H9 (cell line): ENCODE results near the gene RNF130. TPM values are rescaled to one million over a fixed set of nuclear protein-coding genes. Genes with fewer than 3 reads are reported as not detected.

Source experiments
- DNase-seq: peaks from one replicate; pipeline ENCODE4 v3.0.0-alpha.2; 2017
- H2AFZ ChIP-seq: one replicate; pipeline ENCODE4 v1.6.1; 2013; ENCODE audit warnings: mild to moderate bottlenecking, low read length, control low read depth, moderate library complexity
- H2AK5ac ChIP-seq: 2 replicates; pipeline ENCODE4 v1.6.1; 2013; ENCODE audit warnings: low read length, control low read depth, mixed read lengths; ENCODE audit not compliant: insufficient read length
- H2BK120ac ChIP-seq: one replicate; pipeline ENCODE4 v1.6.1; 2013; ENCODE audit warnings: low read depth, mild to moderate bottlenecking, low read length, control low read depth, inconsistent platforms; ENCODE audit not compliant: poor library complexity, severe bottlenecking
- H2BK12ac ChIP-seq: 2 replicates; pipeline ENCODE4 v1.6.1; 2013; ENCODE audit warnings: low read length, control low read depth, mixed read lengths, low read depth; ENCODE audit not compliant: insufficient read length
- H2BK15ac ChIP-seq: 2 replicates; pipeline ENCODE4 v1.6.1; 2013; ENCODE audit warnings: low read depth, low read length, control low read depth
- H2BK20ac ChIP-seq: one replicate; pipeline ENCODE4 v1.6.1; 2013; ENCODE audit warnings: low read depth, mild to moderate bottlenecking, low read length, control low read depth, inconsistent platforms; ENCODE audit not compliant: poor library complexity, severe bottlenecking
- H2BK5ac ChIP-seq: 2 replicates; pipeline ENCODE4 v1.6.1; 2013; ENCODE audit warnings: low read length, control low read depth, mixed read lengths; ENCODE audit not compliant: insufficient read length
- H3K14ac ChIP-seq: 2 replicates; pipeline ENCODE4 v1.6.1; 2013; ENCODE audit warnings: low read length, control low read depth; ENCODE audit not compliant: insufficient read depth
- H3K18ac ChIP-seq: 2 replicates; pipeline ENCODE4 v1.6.1; 2013; ENCODE audit warnings: low read depth, mild to moderate bottlenecking, mixed read lengths, low read length, control low read depth; ENCODE audit not compliant: insufficient read length
- H3K23ac ChIP-seq: 2 replicates; pipeline ENCODE4 v1.6.1; 2013; ENCODE audit warnings: low read length, control low read depth, mixed read lengths, low read depth; ENCODE audit not compliant: insufficient read length
- H3K23me2 ChIP-seq: 2 replicates; pipeline ENCODE4 v1.6.1; 2013; ENCODE audit warnings: low read depth, mild to moderate bottlenecking, mixed read lengths, low read length, control low read depth; ENCODE audit not compliant: insufficient read length, poor library complexity, severe bottlenecking
- H3K27ac ChIP-seq: 2 replicates; pipeline ENCODE4 v1.5.1; 2013; ENCODE audit warnings: low read length, control low read depth, mixed read lengths, low read depth; ENCODE audit not compliant: insufficient read length
- H3K27me3 ChIP-seq: 2 replicates; pipeline ENCODE4 v1.6.1; 2013; ENCODE audit warnings: low read length, control low read depth, inconsistent platforms; ENCODE audit not compliant: insufficient read depth
- H3K4ac ChIP-seq: 2 replicates; pipeline ENCODE4 v1.6.1; 2013; ENCODE audit warnings: low read depth, mild to moderate bottlenecking, control low read depth, inconsistent platforms, low read length, moderate library complexity
- H3K4me1 ChIP-seq: 2 replicates; pipeline ENCODE4 v1.6.1; 2013; ENCODE audit warnings: low read length, control low read depth, inconsistent platforms; ENCODE audit not compliant: insufficient read depth
- H3K4me2 ChIP-seq: 2 replicates; pipeline ENCODE4 v1.6.1; 2013; ENCODE audit warnings: low read length, control low read depth, mixed read lengths; ENCODE audit not compliant: insufficient read length, insufficient read depth
- H3K56ac ChIP-seq: 2 replicates; pipeline ENCODE4 v1.6.1; 2013; ENCODE audit warnings: low read depth, mild to moderate bottlenecking, mixed read lengths, low read length, control low read depth; ENCODE audit not compliant: insufficient read length
- H3K79me1 ChIP-seq: 2 replicates; pipeline ENCODE4 v1.6.1; 2013; ENCODE audit warnings: low read depth, mild to moderate bottlenecking, moderate library complexity, low read length, control low read depth, inconsistent platforms; ENCODE audit not compliant: insufficient read depth, poor library complexity, severe bottlenecking
- H3K79me2 ChIP-seq: 2 replicates; pipeline ENCODE4 v1.6.1; 2013; ENCODE audit warnings: low read length, control low read depth, inconsistent platforms; ENCODE audit not compliant: insufficient read depth
- H3K9ac ChIP-seq: 2 replicates; pipeline ENCODE4 v1.6.1; 2013; ENCODE audit warnings: low read length, control low read depth, mixed read lengths; ENCODE audit not compliant: insufficient read length; ENCODE audit errors: extremely low read depth
- H3K9me3 ChIP-seq: one replicate; pipeline ENCODE4 v1.6.1; 2013; ENCODE audit warnings: low read depth, low read length, inconsistent platforms; ENCODE audit not compliant: control insufficient read depth
- H3T11ph ChIP-seq: one replicate; pipeline ENCODE4 v1.6.1; 2013; ENCODE audit warnings: mild to moderate bottlenecking, low read length, control low read depth, inconsistent platforms
- H4K20me1 ChIP-seq: one replicate; pipeline ENCODE4 v1.6.1; 2013; ENCODE audit not compliant: control insufficient read depth, insufficient read length, insufficient read depth
- H4K5ac ChIP-seq: 2 replicates; pipeline ENCODE4 v1.6.1; 2013; ENCODE audit warnings: low read depth, mild to moderate bottlenecking, mixed read lengths, low read length, control low read depth; ENCODE audit not compliant: insufficient read length
- H4K8ac ChIP-seq: replicated peaks from 2 replicates; pipeline ENCODE4 v1.6.1; 2013; ENCODE audit warnings: low read length, control low read depth, mixed read lengths, low read depth; ENCODE audit not compliant: insufficient read length
- H4K91ac ChIP-seq: 2 replicates; pipeline ENCODE4 v1.6.1; 2013; ENCODE audit warnings: low read depth, mild to moderate bottlenecking, moderate library complexity, mixed read lengths, low read length, control low read depth; ENCODE audit not compliant: insufficient read length
- H3K27ac Mint-ChIP-seq, 3 experiments: 2 replicates in 2 of 3; 3 replicates in 1 of 3; pipeline ENCODE4 v1.8.0; 2020 to 2021; ENCODE audit warnings: mixed read lengths in 3 of 3, mild to moderate bottlenecking in 1 of 3, moderate library complexity in 1 of 3
- H3K27me3 Mint-ChIP-seq: 2 replicates; pipeline ENCODE4 v1.8.0; 2021; ENCODE audit warnings: low read depth, mild to moderate bottlenecking, moderate library complexity, mixed read lengths
- H3K36me3 Mint-ChIP-seq, 3 experiments: 2 replicates in 2 of 3; 3 replicates in 1 of 3; pipeline ENCODE4 v1.8.0; 2020 to 2021; ENCODE audit warnings: low read depth in 3 of 3, mixed read lengths in 3 of 3; ENCODE audit not compliant: insufficient read depth in 1 of 3
- H3K4me1 Mint-ChIP-seq, 2 experiments: 2 replicates each; pipeline ENCODE4 v1.8.0; 2020; ENCODE audit warnings: mixed read lengths in 2 of 2
- H3K4me3 Mint-ChIP-seq, 2 experiments: 2 replicates in 1 of 2; 3 replicates in 1 of 2; pipeline ENCODE4 v1.8.0; 2020 to 2021; ENCODE audit warnings: mild to moderate bottlenecking in 2 of 2, mixed read lengths in 2 of 2, moderate library complexity in 1 of 2
- H3K9me3 Mint-ChIP-seq, 2 experiments: 2 replicates in 1 of 2; 3 replicates in 1 of 2; pipeline ENCODE4 v1.8.0; 2020; ENCODE audit warnings: mild to moderate bottlenecking in 2 of 2, mixed read lengths in 2 of 2, moderate library complexity in 1 of 2
- CTCF ChIP-seq: fragments of 200-600 bp; sonication (generic); conservative IDR thresholded peaks from 3 replicates; pipeline ENCODE4 v1.8.0; 2021; ENCODE audit warnings: antibody characterized with exemption, mild to moderate bottlenecking
- WGBS: extraction: QIAGEN DNeasy Blood & Tissue Kit; methylation state at CpG from one replicate; pipeline ENCODE4 v1.1.7; 2013; ENCODE audit warnings: missing lambda C conversion rate, low lambda C conversion rate, mixed read lengths; ENCODE audit not compliant: insufficient read length; ENCODE audit errors: extremely low coverage; 5-methylcytosine and 5-hydroxymethylcytosine counted together
- total RNA-seq: library from RNA; stranded (reverse); gene quantifications from 2 replicates; pipeline ENCODE4 v1.2.1, GENCODE V29; 2021

Gene RNF130
- total RNA-seq, 1 experiment from 2014 or later: 80.0 TPM

GRCh38 chr5:180008433-180008832, 63.1 kb downstream of the RNF130 start:
- Histone ChIP-seq H3K56ac (no peak overlapping the region), H2BK120ac (no peak overlapping the region), H3K18ac (no peak overlapping the region), H3K27me3 (no peaks in the 10 kb centered on the region), H3K4me2 (no peak overlapping the region), H3K23ac (no peak overlapping the region), H2BK5ac (no peak overlapping the region), H3K27ac (no peak overlapping the region), H3K9me3 (no peaks in the 10 kb centered on the region), H3K14ac (no peak overlapping the region), H2AK5ac (no peak overlapping the region), H4K91ac (no peak overlapping the region), H3K4me1 (no peaks in the 10 kb centered on the region), H2BK15ac (no peak overlapping the region), H3K4ac (no peak overlapping the region), H4K8ac (no peak overlapping the region), H2BK20ac (no peak overlapping the region), H3K23me2 (no peaks in the 10 kb centered on the region), H3K79me1 (no peaks in the 10 kb centered on the region), H2AFZ (no peak overlapping the region), H2BK12ac (no peak overlapping the region), H3K9ac (no peak overlapping the region), H4K20me1 (no peaks in the 10 kb centered on the region), H3K79me2 (no peaks in the 10 kb centered on the region), H3T11ph (no peak overlapping the region), H4K5ac (no peak overlapping the region)
- H3K9me3 Mint-ChIP-seq: no peaks in the 10 kb centered on the region
- H3K4me3 Mint-ChIP-seq: no peak overlapping the region
- no peak for DNase-seq
- H3K27ac Mint-ChIP-seq: peak overlapping the region in 2 of 3 experiments; percentile 76 to 91; a peak in 4 of 7 replicates
- WGBS: no CpG with 5 or more reads among the region's 7 CpGs
- H3K4me1 Mint-ChIP-seq: peaks cover 13 to 19% of the 10 kb centered on the region in 2 experiments
- no peak for TF ChIP-seq CTCF
- no peaks in the 10 kb centered on the region for H3K27me3 Mint-ChIP-seq
- peaks cover 4 to 30% (median 18%) of the 10 kb centered on the region in 3 experiments; a peak in 6 of 7 replicates for H3K36me3 Mint-ChIP-seq
